Sigmoid colon (tissue), 3 donors: ENCODE data around the gene PNKP.

ENCODE experiments used
- POLR2A ChIP-seq, 2 donors: fragments of 450-650 bp; IDR thresholded peaks; one replicate each; pipeline ENCODE4 v1.6.1; 2016; ENCODE audit warnings: antibody characterized with exemption in 2 of 2, mild to moderate bottlenecking in 2 of 2, moderate library complexity in 2 of 2
- TF ChIP-seq, protein P1 (sequence below), 4 experiments: fragments of 450-650 bp in 3 of 4; fragments of 200-600 bp in 1 of 4; IDR thresholded peaks; one replicate each; pipeline ENCODE4 v1.5.1; 2016 to 2019; ENCODE audit warnings: antibody characterized with exemption in 4 of 4, mild to moderate bottlenecking in 3 of 4, moderate library complexity in 2 of 4

DNA sequence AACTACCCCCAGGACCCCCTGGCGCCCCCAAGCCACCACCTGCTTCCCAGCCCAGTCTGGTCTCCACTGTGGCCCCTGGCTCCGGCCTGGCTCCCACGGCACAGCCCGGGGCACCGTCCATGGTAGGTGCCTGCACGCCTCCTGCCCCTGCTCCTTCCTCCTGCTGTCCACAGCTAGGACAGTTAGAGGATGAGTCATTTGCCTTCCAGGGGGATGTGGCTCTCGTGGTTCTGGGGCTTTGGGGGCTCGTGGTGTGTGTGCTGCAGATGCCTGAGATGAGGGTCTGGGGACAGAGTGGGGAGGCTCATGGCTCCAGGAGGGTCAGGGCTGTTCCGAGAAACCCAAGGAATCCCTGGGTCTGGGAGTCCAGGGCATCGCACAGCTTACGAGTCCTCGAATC, 36.6 kb downstream of the PNKP start:
- TF ChIP-seq POLR2A (IDR thresholded peaks at IDR 0.05) = no peak
- TF ChIP-seq, protein P1, sequence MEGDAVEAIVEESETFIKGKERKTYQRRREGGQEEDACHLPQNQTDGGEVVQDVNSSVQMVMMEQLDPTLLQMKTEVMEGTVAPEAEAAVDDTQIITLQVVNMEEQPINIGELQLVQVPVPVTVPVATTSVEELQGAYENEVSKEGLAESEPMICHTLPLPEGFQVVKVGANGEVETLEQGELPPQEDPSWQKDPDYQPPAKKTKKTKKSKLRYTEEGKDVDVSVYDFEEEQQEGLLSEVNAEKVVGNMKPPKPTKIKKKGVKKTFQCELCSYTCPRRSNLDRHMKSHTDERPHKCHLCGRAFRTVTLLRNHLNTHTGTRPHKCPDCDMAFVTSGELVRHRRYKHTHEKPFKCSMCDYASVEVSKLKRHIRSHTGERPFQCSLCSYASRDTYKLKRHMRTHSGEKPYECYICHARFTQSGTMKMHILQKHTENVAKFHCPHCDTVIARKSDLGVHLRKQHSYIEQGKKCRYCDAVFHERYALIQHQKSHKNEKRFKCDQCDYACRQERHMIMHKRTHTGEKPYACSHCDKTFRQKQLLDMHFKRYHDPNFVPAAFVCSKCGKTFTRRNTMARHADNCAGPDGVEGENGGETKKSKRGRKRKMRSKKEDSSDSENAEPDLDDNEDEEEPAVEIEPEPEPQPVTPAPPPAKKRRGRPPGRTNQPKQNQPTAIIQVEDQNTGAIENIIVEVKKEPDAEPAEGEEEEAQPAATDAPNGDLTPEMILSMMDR (IDR thresholded peaks at IDR 0.05) = no peak
